ENCODE data around the gene CHAD. TPM values are rescaled to one million over a fixed set of nuclear protein-coding genes. Genes with fewer than 3 reads are reported as not detected.
A peak's percentile ranks its signal among the peaks of the same experiment; 100 is the strongest.

CHAD gene
- total and polyA plus RNA-seq, 2 of the 13 experiments (the other 11 are each of a cell fraction or from before 2014, with no cell fraction given), result 1.4 TPM; not detected in 1

DNA sequence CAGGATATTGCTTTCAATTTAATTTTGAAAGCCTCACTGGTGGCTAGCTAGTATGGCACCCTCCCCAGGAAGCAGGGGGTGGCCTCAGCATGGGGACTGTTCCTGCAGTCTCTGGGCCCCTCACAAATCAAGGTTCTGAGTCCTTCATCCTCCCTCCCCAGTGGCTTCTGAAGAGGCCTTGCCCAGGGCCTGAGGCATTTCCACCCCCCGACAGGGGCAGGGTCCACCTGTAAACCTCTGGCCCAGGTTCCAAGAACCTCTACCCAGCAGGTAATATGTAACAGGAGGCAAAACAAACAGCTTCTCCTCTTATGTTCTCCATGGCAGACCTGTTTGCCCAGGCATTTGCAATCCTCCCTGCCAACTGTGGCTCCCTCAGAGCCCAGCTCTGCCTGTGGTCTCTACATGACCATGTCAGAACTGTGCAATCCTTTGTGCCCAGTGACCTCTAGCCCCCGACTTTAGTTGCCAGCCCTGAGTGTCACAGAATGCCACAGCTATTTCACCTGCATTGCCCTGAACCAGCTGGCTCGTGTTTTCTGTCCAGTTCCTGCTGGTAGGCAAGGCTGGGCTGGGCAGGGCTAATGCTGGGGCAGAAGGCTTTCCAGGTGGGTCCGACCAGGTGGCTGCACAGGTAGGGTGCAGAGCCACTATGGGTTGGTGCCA lies 28.4 kb downstream of the CHAD start (continued):
- TF ChIP-seq THRA (CRISPR knock-in tag; IDR thresholded peaks at IDR 0.05; ENCODE audit: borderline replicate concordance) (no peak), ZNF577 (CRISPR knock-in tag; IDR thresholded peaks at IDR 0.05; ENCODE audit: borderline replicate concordance, low read depth) (no peak), ZNF772 (CRISPR knock-in tag; IDR thresholded peaks at IDR 0.05) (no peak; the same call in 1 of the 2 replicates), ZNF775 (CRISPR knock-in tag; IDR thresholded peaks at IDR 0.05; ENCODE audit: borderline replicate concordance) (no peak), FOSL1 (CRISPR knock-in tag; IDR thresholded peaks at IDR 0.05; ENCODE audit: borderline replicate concordance) (peak; percentile 27; the same call in 1 of the 2 replicates), CHCHD3 (CRISPR knock-in tag; IDR thresholded peaks at IDR 0.05) (no peak), ZNF562 (CRISPR knock-in tag; IDR thresholded peaks at IDR 0.05; ENCODE audit: borderline replicate concordance) (no peak), ZNF558 (CRISPR knock-in tag; IDR thresholded peaks at IDR 0.05; ENCODE audit: borderline replicate concordance) (no peak), KLF12 (CRISPR knock-in tag; IDR thresholded peaks at IDR 0.05; ENCODE audit: borderline replicate concordance) (no peak), EHMT2 (IDR thresholded peaks at IDR 0.05; ENCODE audit: borderline replicate concordance, low read depth, low read length) (no peak), ZGPAT (CRISPR knock-in tag; IDR thresholded peaks at IDR 0.05) (peak; percentile 48; the same call in 1 of the 2 replicates), SP4 (CRISPR knock-in tag; IDR thresholded peaks at IDR 0.05) (no peak), ZNF224 (CRISPR knock-in tag; IDR thresholded peaks at IDR 0.05) (no peak), RFXAP (CRISPR knock-in tag; IDR thresholded peaks at IDR 0.05; ENCODE audit: borderline replicate concordance) (no peak), ZNF549 (CRISPR knock-in tag; IDR thresholded peaks at IDR 0.05) (no peak), ESRRA (CRISPR knock-in tag; IDR thresholded peaks at IDR 0.05; ENCODE audit: low read depth) (no peak), ZNF24 (IDR thresholded peaks at IDR 0.05) (no peak), ZMYM3 (CRISPR knock-in tag; IDR thresholded peaks at IDR 0.05) (no peak; the same call in 1 of the 2 replicates), ZNF317 (CRISPR knock-in tag; IDR thresholded peaks at IDR 0.05) (no peak)
- TF ChIP-seq, protein P1, sequence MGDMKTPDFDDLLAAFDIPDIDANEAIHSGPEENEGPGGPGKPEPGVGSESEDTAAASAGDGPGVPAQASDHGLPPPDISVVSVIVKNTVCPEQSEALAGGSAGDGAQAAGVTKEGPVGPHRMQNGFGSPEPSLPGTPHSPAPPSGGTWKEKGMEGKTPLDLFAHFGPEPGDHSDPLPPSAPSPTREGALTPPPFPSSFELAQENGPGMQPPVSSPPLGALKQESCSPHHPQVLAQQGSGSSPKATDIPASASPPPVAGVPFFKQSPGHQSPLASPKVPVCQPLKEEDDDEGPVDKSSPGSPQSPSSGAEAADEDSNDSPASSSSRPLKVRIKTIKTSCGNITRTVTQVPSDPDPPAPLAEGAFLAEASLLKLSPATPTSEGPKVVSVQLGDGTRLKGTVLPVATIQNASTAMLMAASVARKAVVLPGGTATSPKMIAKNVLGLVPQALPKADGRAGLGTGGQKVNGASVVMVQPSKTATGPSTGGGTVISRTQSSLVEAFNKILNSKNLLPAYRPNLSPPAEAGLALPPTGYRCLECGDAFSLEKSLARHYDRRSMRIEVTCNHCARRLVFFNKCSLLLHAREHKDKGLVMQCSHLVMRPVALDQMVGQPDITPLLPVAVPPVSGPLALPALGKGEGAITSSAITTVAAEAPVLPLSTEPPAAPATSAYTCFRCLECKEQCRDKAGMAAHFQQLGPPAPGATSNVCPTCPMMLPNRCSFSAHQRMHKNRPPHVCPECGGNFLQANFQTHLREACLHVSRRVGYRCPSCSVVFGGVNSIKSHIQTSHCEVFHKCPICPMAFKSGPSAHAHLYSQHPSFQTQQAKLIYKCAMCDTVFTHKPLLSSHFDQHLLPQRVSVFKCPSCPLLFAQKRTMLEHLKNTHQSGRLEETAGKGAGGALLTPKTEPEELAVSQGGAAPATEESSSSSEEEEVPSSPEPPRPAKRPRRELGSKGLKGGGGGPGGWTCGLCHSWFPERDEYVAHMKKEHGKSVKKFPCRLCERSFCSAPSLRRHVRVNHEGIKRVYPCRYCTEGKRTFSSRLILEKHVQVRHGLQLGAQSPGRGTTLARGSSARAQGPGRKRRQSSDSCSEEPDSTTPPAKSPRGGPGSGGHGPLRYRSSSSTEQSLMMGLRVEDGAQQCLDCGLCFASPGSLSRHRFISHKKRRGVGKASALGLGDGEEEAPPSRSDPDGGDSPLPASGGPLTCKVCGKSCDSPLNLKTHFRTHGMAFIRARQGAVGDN (CRISPR knock-in tag; IDR thresholded peaks at IDR 0.05), result peak; percentile 74
- TF ChIP-seq, protein P2, sequence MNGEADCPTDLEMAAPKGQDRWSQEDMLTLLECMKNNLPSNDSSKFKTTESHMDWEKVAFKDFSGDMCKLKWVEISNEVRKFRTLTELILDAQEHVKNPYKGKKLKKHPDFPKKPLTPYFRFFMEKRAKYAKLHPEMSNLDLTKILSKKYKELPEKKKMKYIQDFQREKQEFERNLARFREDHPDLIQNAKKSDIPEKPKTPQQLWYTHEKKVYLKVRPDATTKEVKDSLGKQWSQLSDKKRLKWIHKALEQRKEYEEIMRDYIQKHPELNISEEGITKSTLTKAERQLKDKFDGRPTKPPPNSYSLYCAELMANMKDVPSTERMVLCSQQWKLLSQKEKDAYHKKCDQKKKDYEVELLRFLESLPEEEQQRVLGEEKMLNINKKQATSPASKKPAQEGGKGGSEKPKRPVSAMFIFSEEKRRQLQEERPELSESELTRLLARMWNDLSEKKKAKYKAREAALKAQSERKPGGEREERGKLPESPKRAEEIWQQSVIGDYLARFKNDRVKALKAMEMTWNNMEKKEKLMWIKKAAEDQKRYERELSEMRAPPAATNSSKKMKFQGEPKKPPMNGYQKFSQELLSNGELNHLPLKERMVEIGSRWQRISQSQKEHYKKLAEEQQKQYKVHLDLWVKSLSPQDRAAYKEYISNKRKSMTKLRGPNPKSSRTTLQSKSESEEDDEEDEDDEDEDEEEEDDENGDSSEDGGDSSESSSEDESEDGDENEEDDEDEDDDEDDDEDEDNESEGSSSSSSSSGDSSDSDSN (CRISPR knock-in tag; IDR thresholded peaks at IDR 0.05), result peak; percentile 47; the same call in 1 of the 2 replicates
